GM19372 (cell line): ENCODE results near the gene ANXA5.

Experiments
- ATAC-seq: cut with Tn5 transposase; IDR thresholded peaks from one replicate; pipeline ENCODE4 v1.9.1; 2021; ENCODE audit warnings: mild to moderate bottlenecking, low read depth, moderate library complexity; ENCODE audit not compliant: unreplicated experiment

Gene ANXA5

DNA sequence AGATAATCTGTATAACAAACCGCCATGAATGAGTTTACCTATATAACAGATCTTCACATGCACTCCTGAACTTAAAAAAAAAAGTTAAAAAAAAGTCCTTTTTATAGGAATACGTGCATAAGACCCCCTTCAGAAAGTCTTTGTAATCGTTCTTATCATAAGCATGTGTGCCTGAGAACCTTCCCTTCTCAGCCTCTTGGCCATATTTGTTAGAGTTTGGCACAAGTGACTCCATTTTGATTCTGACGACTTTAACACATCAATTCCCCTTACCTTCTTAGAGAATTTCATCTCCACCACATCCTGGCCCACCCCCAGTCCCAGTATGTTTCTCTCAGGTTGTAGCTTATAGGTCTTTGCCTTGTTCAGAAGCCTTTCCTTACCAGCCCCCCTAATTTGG is 16.0 kb upstream of the ANXA5 start:
- no peak for ATAC-seq

DNA sequence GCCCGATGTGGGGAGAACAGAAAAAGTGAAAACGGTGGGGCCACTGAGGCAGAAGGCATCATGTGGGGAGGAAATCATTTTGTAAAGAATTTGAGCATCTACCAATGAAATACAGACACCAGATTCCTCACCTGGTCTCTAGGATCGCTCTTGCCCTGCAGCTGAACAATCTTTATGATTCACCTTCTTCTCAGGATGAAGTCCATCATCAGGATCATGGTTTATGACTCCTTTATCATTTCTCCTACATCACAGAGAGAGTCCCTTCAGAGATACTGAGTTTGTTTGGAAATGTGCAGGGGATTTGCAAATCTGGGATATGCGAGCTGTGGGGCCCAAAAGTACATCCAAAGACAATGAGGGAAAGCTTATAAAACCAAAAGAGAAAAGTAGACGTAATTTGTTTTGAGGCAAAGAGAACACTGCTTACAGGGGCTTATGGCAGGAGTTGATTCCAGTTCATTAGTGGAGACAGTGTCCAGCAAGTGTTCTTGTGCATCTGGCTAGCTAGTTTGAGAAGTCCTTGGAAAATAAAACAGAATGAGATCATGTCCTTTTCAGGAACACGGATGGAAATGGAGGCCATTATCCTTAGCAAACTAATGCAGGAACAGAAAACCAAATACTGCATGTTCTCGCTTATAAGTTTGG is 15.3 kb upstream of the ANXA5 start:
- peak; percentile 16 for ATAC-seq

DNA sequence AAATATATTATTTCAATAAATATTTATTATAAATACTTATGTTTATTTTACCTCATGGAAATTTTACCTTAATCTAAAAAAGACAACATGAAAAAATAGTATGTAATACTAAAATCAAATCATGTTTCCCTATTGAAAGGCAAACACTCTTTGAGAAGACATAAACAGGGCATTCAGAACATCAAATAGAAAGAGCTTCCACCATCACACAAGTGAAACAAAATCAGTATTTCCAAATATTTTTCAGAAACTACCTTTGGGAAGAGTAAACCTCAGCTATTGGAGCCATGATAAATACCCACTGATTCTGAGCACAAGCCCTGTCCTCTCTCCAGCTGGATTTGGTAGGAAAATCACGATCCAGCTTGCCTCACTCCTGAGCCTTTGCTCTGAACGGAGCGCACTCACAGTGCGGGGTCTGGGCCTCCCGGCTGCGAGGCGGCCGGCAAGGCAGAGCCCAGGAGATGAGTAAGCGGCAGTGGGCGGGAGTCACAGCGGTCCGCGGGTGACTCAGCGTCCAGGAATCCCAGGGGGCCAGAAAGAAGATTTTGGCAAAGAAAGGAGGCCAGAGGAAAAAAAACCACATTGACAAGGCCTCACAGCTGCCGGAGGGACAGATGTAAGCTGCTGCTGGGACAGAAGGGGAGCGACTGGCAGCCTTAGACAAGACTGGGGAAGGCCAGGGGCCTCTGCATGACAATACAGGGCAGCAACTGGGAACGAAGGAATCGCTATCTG is 14.7 kb upstream of the ANXA5 start:
- peak; percentile 94 for ATAC-seq

DNA sequence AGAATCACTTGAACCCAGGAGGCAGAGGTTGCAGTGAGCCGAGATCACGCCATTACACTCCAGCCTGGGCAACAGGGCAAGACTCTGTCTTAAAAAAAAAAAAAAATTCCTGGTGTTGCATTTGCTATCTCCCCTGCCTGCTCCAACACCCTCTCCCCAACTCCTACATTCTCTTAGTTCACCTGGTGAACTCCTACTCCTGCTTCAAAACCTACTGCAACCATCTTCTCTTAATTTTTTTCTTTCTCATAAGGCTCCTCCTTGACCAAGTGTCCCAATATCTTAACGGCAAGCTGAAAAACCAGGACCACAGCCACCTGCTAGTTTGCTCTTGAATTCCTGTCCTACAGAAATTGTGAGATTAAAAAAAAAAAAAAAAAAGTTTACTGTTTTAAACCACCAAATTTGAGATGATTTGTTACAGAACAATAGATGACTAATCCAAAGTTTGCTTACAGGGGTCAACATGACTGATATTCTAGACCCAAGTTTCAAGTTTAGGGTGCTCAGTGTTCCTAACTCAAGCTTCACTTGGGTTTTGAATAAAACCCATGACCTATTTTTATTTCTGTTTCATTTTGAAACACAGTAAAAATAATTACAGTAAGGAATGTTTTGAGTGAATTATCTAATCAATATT is 13.1 kb upstream of the ANXA5 start:
- no peak for ATAC-seq

DNA sequence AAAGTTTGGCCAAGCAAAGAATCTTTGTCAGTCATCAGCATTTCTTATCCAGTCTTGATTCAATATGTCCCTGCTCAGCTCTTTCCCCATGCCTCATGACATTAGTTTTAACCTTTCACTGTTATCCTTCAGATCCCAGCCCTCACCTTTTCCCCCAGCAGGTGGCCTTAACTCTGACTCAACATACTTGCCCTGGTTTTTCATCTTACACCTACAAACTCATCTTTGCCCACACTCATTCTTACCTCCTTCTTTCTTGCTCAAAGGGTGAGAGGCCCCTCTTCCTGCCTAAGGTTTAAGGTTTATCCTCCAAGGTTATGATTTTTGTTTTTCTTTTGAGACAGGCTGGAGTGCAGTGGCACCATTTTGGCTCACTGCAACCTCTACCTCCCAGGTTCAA is 10.6 kb upstream of the ANXA5 start:
- ATAC-seq: no peak

DNA sequence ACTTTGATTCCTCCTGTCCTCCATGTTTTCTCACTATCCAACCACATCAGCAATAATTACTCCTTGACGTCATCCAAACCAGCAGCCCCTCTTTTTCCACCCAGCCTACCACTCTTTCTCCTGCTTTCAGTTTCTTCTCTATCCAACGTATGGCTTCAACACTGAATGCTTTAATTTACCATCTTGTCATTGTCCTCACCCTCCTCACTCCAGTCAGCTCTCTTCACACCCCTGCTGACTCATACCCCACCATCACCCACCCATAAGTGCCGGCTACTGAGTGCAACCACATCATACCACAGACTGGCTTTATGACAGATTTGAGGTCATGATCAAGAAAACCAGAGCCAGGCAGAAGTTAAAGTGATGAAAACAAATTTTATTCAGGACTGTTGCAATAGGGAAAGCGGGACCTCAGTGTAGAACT is 9.8 kb upstream of the ANXA5 start:
- no peak for ATAC-seq

DNA sequence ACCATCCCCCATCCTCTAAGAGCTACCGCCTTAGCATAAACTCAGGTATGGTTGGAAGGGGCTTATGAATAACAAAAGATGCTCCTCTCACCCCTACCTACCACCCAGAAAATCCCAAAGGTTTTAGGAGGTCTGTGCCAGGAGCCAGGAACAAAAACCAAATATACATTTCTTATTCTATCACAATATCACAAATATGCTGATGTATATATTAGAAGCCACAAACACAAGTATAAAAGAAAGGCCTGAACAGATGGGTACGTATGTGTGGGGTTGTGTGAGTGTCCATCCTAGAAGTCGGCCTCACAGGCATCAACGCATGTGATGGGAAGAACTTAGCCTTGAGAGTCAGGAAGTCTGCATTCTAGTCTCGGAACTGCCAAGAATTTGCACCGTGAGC is 8.7 kb upstream of the ANXA5 start:
- ATAC-seq: no peak

DNA sequence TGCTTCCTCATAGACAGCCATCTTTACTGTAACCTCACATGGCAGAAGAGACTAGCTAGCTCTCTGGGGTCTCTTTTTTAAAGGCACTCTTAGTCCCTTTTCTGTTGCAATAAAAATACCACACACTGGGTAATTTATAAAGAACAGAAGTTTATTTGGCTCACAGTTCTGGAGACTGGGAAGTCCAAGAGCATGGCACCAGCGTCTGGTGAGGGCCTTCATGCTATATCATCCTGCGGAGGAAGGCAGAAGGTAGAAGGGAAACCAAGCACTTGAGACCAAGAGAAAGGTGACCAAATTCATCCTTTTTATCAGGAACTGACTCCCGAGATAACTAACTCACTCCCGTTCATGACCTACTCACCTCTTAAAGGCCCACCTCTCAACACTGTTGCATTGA is 5.4 kb upstream of the ANXA5 start:
- ATAC-seq: no peak

DNA sequence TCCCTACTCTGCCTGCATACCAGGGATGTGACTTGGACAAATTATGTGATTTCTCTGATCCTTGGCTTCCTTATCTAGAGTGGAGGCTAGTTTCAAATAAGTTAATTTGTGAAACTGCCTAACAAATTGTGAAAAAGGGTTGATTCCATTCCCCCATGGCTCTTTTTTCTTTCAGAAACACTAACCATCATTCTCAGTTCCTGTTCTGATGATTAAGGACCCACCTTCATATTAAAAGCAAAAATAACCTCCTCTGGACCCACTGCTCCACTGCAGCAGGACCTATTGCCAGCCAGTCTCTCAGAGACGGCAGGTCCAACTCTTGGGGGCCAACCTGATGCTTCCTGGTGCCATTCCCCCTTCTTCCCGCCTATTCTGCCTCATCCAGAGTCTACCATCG is 4.5 kb upstream of the ANXA5 start:
- ATAC-seq: no peak

DNA sequence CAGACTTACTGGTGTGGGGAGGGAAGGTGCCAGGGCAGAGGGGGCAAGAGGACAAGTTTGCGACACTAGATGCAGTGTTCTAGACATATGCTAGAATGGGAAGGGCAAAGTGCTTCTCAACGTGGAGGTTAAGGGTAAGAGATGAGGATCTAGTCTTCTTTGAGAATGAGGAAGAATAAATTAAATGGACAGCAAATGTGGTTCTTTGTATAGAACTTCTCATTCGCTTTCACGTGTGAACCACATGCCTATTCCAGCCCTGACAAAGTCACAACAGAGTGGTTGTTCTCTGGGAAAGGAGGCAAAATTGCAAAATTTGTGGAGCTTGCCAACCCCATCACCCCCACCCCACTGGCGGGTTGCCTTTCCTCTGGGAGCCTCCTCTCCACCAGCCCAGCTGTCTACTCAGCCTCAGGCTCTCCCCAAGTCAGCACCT is 1.5 kb upstream of the ANXA5 start:
- no peak for ATAC-seq

DNA sequence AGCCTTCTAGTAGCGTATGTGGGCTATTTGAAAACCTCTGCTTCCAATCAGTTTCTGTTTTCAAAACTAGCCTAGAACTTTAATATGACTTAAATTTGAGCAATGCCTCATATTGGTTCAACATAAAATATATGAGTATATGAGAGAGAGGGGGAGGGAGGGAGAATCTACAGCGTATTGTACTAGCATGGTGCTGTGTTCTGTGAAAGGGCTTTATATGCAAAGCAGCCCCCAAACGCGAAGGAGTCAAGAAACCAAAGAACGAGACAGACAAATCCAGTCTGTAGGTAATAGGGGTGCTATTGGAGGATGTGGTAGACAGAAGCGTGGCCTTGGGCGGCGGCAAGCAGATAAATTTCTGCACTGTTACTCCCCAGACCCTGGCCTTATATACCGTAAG is 784 bp upstream of the ANXA5 start:
- peak; percentile 14 for ATAC-seq

DNA sequence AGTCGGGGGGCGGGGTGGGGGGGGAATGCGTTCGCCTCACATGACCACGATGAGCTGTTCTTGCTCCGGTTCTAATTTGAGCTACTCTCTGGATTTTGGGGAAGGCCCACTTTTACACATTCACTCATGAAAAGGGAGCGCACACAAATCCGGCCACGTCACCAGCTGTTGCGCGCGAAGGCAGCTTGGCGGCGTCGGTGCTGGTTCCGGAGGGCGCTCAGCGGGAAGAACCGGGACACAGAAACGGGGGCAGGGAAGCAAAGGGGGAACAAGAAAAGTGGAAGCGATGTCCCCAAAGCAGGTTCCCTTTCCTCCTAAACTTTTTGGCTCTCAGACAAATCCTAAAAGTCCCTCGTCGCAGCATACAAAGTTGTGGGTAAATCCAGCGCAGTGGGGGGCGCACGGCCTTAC is 605 bp downstream of the ANXA5 start:
- ATAC-seq: peak; percentile 17

DNA sequence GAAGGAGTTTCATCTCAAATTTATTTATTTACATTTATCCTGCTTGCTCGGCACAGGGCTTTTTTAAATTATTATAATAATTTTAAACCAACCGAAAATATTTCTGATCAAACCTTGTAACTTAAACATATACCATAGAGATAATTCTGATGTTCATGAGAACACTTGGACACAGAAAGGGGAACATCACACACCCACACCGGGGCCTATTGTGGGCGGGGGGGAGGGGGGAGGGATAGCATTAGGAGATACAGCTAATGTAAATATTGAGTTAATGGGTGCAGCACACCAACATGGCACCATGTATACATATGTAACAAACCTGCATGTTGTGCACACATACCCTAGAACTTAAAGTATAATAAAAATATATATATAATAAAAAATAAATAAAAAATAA is 2.9 kb downstream of the ANXA5 start:
- no peak for ATAC-seq

DNA sequence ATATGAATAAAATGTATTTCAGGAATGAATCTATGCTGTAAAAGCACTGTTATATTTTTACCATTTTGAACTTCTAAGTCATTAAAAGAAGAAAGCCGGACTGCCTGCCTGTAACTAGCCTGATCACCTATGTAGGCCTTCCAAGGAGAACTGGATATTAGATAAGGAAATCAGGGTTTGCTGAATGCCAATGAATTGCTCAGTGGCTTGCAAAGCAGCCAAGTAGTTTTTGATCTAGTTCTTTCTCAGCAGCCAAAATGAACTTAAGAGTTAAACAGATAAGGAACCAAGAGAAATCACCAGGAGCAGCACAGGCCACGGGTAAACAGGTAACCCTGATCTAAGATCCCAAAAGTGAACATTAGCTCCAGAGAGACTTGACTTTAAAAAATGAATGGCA is 3.3 kb downstream of the ANXA5 start:
- ATAC-seq: no peak

DNA sequence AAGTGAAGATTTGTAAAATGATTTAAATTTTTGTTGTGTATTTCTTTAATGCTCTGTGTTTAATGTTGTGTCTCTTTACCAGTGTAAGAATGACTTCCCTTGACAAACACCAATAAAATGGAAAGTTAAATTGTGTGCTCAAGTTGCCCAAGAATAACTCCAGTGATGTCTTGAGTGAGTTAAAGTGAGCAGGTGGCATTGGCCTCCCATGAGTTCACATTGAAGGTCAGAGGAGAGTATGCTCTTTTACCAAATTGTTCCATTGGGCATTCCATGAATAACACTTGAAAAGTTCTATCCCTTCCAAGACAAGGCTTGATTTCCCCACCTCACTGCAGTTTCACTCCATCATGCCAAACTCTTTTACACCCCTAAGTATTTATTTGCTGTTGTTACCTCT is 4.5 kb downstream of the ANXA5 start:
- no peak for ATAC-seq

DNA sequence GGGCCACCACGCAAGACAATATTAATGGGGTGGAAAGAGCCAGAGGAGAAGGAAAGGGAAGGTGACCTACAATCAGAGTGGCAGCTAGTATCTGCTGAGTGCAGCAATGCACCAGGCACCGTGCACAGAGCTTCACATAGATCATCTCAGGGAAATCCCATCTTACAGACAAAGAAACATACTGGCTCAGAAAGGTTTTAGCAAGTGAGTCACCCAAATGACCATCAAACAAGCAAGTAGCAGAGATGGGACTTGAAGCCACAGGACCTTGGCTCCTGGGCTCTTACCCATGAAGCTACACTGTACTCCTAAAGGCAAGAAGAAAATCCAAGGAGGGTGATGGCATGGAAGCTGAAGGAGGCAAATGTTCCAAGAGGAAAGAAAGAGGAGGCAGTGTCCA is 6.8 kb downstream of the ANXA5 start:
- ATAC-seq: no peak

DNA sequence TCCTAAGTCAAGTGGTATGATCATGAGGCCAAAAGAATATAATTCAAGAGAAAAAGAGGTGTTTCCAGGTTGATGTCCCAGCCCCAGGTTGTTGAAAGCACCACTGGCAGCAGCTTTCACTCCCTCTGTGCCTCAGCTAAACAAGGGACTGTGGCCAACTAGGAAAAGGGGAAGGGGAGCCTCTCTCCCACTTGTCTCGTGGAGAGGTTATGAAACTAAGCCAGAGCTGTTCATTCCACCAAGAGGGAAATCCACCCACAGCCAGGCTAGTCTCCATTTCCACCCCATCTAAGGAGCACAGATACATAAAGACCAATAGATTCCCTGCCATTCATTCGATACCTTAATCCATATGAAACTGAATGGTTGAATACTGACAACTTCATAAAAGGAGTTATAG is 8.1 kb downstream of the ANXA5 start:
- ATAC-seq: no peak

DNA sequence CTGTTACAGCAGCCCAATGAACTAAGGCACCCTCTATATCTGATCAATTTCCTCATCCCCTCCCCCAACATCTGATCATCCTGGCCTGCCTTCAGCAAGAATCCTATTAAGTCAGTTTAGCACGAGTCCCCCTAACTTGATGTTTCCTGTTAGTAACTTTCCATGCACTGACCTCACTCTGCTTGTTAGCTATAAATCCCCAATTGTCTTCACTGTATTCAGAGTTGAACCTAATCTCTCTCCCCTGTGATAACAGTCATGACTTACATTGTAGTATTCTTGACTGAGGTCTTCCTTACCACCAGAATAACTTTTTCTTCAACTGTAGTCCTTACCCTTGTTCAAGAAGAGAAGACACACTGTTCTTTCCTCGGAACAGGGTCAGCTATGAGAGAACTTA is 8.5 kb downstream of the ANXA5 start:
- no peak for ATAC-seq

DNA sequence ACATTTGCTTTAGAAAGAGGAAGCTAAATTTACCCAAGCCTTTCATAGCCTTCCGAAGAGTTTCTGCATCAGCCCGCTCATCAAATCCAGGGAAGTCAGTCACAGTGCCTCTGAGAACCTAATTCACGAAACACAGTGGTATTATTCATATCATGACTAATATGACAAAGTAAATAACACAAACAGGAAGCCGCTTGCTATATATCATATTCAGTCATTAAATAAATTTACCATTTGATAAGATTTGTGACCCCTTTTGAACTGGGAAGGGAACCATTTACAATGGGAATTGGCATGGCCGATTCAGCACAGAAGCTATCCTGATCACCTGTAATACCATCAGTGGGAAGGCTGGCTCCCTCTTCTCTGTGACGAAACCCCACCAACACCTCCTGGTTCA is 10.5 kb downstream of the ANXA5 start:
- no peak for ATAC-seq

DNA sequence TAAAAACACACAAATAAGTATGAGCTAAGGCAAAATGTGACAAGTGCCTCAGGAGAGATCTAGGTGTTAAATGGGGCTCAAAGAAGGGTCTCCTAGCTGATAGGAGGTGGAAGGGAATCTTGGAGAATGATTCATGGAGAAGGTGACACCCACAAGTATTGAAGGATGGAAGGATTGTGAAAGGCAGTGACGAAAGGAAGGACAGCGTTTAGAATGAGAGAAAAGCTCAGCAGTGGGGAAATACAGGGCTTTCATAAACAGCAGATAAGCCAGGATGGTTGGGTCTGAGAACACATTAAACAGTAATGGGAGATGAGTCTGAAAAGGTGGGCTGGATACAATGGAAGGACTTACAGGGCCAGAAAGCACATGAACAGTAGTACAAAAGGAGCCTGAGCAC is 11.5 kb downstream of the ANXA5 start:
- no peak for ATAC-seq

DNA sequence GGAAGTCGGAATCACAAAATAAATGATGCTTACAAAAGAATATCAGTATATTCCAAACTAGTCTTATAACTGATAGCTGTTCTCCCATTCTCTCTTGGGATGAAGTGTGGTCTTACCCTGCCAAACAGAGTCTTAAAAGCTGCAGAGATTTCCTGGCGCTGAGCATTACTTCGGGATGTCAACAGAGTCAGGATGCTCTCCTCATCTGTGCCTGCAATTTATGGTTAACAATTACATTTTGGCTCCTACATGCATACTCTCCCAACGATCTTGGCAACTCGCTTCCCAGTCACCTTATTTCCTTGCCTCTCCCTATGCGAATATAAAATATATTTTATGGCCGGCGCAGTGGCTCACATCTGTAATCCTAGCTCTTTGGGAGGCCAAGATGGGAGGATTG is 12.2 kb downstream of the ANXA5 start:
- ATAC-seq: no peak

DNA sequence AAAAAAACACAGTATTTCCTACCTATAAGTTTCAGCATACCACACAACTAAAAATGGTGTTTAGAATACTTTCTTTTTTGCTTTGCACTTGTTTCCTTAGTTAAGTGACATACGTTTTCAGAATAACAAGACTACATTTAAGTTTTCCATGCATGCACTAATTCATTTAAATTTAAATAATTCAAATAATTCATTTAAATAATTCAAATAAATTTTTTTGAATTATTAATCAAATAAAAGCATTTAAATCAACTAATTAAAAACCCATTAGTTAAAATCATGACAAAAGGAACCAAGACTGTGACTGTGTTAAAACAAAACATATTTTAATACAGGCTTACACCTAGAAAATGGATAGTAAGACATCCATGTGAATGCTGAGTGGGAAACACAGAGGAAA is 12.8 kb downstream of the ANXA5 start:
- ATAC-seq: no peak
